ENCODE results near the gene DDX42.
"Not testable (repeated sequence)": the region's sequence is repeated elsewhere in the genome, so short reads cannot be mapped to it uniquely, and the experiment has no call there.

Gene DDX42

DNA sequence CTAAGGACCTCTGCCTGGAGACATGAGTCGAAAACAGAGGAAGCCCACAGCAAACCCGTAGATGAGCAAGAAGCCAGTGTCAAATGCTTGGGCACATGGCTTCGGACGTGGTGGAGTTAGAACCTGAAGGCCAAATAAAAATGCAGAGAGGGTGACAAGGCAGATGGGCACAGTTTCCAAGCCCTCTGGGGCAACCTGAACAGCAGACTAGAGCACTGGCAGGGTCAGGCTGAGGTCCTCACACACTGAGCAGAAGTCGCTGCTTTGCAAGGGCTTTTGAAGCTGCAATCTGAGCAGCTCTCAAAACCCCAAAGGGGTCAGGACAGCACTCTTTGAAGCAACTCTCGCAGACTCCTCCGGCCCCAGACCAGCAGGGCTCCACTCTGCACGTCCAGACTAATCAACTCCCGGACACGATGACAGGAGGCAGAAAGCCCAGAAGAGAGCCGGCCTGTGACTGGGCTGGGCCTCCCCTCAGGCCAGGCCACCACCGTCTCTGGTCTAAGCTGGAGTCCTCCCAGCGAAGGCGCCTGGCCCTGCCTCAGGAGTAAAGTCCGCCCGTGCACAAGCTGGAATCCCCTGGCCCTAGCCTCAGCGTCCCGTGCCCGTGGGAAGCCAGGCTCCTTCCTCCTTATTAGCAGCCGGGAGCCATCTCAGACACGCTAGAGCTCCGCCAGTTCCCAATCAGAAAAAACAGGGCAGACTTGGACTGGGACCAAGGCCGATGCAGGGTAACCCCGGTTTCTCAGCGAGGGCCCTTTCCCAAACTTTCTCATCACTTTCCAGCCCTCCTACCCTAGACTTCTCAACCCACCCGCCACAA, 67.6 kb downstream of the DDX42 start:
- peak; percentile 49 to 81 (median 76) for DNase-seq

DNA sequence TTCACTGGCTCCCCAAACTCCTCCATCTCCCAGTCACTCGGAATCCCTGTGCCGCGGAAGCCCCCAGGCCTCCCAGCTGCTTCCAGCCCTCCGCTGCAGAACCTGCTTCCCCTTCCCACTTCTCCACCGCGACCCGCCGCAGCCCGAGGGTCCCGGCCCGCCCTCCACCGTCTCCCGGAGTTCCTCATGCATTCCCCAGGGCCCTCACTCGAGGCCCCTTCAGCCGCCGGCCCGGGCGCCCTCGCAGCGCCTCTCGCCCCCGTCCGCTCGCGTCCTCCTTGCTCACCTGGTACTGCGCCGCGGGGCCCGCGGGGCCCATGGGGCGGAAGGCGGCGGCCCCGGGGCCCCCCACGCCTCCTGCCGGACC, 68.2 kb downstream of the DDX42 start:
- peak in 3 of 4 experiments; percentile 15 to 56 (median 45) for DNase-seq

DNA sequence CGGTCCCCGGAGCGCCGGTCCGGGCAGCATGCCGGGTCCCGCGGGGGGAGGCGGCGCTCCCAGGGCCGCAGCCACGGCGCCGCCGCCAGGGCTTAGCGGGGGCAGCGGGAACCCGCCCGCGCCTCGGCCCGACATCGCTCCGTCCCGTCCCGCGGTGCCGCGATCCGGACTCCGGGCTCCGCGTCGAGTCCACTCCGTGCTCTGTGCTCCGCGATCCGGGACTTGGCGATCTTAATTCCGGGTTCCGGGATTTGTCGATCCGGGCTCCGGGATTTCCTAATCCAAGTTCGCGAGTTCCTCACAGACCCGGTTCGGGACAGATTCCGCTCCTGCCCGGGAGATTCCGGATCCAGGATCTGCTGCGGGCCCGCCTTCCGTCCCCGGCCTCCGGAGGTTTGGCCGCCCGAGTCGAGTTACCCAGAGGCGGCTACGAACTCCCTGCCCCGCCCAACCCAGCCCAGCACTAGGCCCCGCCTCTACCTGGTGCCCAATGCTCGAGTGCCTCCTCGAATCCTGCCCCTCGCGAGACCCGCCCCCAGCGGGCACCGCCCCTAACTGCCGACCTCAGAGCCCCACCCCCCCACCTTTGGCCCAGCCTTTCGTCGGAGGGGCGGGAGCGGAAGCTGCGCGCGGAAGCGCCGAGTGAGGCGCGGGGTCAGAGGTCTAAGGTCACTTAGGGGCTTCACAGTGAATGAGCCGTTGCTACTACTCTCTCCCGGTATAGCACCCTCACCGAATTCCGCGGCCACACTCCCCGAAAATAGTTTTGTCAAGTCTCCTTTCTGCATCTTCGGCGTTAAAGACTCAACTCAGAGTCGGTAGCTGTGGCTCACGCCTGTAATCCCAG, 68.8 kb downstream of the DDX42 start, which contains the start of gene SMARCD2:
TSS of gene SMARCD2 (minus strand) at position 146 of the 847 bp plus-strand sequence. CDS start at position 135, 11 bp downstream.
- peak; percentile 98 to 100 (median 99) for DNase-seq

DNA sequence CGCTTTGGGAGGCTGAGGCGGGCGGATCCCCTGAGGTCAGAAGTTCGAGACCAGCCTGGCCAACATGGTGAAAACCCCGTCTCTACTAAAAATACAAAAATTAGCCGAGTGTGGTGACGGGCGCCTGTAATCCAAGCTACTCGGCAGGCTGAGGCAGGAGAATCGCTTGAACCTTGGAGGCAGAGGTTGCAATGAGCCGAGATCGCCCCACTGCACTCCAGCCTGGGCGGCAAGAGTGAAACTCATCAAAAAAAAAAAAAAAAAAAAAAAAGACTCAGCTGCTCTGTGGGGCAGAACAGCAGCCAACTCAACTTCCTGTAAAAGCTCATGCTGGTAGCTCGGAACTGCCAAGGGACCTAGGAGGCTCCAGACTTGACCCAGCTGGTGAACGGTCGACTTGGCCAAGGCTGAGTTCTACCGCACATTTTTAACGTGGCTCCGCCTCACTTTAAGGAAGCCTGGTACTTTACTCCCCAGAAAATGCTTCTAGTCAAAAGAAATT, 69.5 kb downstream of the DDX42 start:
- DNase-seq = peak; percentile 74 to 88 (median 84)

DNA sequence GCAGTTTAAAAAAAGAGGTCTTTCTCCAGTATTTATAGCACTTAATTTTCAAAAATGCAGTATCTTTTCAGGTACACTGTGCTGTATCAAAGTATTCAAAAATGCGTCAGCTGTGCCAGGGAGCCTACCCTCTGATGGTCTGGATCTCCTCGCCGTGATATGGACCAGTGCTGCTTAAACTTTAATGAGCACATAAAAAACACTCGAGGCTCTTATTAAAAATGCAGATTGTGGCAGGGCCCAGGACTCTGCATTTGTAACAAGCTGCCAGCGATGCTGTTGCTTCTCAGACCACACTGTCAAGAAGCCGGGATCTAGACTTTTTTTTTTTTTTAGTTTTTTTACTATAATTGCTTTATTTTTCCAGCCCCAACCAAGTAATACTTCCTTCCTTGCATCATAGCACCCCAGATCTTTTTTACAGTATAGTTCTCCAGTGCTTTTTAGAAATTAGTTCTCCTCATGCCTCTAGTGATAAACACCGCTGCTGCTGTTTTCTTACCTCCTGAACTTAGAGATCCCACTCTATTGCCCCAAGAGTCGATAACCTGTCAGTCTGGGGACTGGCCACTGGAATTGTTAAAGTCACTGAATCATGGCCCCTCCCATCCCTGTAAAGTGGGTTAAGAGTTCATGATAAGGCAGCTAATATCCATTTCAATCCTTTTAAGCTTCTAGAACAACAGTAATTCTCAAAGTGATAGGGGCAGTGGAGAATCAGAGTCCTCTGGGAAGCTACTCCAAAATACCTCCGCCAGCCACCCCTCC, 70.1 kb downstream of the DDX42 start:
- DNase-seq = no peak

DNA sequence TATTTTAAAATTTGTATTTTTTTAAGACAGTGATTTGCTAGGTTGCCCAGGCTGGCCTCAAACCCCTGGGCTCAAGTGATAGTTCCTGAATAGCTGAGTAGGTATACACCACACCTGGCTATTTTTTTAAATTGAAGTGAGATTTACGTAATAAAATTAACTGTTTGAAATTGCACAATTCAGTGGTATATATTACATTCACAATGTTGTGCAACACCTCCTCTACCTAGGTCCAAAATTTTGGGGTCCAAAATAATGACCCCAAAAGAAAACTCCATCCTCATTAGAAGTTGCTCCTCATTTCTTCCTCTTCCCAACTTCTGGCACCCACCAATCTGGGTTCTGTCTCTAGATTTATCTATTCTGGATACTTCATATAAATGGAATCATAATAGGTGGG, 71.5 kb downstream of the DDX42 start:
- DNase-seq = no peak

DNA sequence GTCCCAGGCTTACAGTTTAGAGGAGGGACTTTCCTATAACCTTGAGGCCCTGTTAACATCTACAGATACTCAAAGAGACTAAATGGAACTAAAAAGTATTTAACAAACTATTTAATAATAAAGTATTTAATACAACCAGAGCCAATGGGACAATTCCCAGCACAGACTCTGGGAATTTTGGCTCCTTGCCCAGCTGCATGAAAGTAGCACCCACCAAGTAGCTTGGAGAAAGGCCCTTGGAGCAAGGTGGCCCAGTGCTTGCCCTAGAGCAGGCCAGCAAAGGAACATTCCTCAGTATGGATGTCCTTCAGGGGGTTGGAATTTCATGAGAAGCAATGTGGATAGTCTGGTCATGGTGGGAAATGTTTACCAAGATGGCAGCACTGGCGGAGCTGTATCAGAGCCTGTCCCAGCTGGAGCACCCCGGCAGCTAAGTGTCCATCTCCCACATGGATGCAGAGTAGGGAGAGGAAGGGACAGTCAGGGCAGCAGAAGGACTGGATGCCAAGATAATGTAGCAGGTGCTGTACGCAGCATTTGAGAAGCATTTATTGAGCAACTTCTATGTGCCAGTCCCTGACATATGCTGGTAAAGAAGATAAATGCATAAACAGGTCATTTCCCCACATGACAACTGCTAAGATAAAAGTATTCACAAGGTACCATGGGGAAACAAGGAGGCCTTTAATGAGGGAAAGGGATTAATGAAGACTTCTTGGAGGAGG, 73.7 kb downstream of the DDX42 start:
- DNase-seq = no peak

DNA sequence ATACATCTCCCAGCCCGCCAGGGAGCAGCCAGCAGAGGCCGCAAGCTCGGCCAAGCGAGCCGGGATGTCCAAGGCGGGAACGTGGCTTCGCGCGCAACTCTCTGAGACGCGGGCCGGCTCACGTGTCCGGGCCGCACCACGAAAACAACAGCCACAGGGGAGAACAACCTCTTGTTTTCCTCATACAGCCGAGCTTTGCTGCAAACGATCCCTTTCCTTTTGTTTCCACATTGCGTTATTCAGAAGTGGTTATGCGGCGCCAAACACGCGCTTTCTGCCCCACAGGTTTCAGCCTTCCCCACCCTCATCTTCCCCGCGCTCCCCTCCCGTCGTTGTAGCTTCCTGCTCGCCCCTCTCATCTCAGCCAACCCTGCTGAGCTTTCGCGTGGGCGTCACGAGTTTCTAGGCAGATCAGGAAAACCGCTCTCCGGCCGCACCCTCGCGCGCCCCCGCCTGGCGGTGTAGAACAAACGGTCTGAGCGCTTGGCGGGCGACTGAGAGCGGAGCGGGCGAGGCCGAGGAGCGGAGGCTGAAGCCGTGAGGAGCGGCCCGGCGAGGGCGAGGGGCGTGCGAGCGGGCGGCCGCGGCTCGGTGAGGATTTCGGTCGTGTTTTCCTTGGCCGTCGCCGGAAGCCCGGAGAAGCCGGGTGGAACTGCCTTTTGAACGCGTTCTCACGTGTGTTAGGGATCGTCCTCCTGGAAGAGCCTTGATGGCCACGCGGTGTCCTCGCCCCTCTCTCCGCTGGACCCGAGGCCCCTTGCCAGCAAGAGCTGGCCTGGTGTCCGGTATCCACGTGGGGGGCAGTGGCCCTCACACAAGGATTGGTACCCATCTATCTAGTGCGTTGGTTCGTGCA, 75.1 kb downstream of the DDX42 start:
- DNase-seq = peak; percentile 98 to 99 (median 98)

DNA sequence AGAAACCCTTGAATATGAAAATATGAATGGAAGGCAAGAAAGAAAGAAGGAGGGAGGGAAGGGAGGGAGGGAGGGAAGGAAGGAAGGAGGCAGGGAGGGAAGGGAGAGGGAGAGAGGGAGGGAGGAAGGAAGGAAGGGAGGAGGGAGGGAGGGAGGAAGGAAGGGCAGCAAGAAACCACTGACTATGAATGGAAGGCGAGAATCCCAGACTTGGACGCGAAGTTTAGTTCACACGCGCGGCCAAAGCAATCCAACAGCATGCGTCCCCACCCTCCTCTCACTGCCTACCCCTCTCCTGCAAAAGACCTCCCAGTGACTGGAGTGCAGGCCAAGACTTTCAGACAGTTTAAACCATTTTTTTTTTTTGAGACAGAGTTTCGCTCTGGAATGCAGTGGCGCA, 76.4 kb downstream of the DDX42 start:
- no peak for DNase-seq

DNA sequence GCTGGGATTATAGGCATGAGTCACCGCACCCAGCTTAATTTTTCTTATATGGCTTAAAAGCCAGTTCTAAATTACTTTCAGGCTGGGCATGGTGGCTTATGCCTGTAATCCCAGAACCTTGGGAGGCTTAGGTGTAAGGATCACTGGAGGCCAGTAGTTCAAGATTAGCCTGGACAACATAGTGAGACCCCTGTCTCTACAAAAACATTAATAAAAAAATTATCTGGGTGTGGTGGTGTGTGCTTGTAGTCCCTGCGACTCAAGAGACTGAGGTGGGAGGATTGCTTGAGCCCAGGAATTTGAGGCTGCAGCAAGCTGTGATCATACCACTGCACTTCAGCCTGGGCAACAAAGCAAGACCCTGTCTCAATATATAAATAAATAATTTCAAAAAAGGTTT, 79.3 kb downstream of the DDX42 start:
- no peak for DNase-seq

DNA sequence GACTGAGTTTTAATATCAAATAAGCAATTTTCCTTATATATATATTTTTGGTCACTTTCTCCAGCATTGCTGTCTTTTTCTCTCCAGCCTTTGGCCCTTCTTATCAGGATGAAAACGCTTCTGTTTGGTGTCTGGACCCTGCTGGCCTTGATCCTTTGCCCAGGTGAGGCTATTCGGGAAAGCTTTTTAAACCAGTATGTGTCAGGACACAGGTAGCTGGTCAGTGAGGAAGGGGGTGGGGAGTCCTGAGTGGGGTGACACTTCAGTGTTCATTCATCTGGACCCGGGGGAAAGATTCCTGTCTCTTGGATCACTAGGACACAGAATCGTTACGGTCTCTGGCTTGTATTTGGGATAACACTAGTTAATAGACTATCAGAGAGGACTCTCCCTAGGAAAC, 80.7 kb downstream of the DDX42 start:
- DNase-seq = no peak

DNA sequence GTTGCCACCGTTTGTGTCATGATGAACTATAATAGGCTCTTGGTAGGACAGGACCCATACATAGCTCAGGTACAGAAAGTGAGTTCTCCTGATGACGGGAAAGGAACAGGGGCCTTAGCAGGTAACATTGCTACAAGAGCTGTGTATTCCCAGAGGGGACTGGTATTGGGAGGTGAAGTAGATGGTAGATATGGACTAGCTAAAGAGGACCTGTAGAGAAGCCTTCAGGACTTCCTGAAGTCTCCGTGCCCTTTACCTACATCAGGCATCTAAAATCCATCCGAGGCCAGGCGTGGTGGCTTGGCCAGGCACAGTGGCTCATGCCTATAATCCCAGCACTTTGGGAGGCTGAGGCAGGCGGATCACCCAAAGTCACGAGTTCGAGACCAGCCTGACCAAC, 81.2 kb downstream of the DDX42 start:
- DNase-seq = no peak

DNA sequence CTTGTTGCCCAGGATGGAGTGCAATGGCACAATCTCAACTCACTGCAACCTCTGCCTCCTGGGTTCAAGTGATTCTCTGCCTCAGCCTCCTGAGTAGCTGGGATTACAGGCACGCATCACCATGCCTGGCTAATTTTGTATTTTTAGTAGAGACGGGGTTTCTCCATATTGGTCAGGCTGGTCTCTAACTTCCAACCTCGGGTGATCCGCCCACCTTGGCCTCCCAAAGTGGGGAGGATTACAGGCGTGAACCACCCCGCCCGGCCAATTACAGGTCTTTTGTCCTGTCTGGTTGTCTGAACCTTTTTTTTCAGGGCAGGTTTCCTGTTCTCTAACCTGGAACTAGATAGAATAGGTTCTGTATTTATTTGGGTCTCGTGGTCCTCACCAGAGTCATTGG, 82.5 kb downstream of the DDX42 start:
- not testable (repeated sequence) for DNase-seq

DNA sequence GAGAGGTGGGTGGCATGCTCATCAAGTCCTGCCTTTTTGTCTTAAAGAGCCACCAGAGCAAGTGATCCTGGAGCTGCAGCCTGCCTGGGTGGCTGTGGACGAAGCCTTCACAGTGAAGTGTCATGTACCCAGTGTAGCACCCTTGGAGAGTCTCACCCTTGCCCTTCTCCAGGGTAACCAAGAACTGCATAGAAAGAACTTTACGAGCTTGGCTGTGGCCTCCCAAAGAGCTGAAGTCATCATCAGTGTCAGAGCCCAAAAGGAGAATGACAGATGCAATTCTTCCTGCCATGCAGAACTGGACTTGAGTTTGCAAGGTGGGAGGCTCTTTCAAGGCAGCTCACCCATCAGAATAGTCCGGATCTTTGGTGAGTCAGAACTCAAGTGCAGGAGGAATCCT, 85.3 kb downstream of the DDX42 start:
- no peak for DNase-seq

DNA sequence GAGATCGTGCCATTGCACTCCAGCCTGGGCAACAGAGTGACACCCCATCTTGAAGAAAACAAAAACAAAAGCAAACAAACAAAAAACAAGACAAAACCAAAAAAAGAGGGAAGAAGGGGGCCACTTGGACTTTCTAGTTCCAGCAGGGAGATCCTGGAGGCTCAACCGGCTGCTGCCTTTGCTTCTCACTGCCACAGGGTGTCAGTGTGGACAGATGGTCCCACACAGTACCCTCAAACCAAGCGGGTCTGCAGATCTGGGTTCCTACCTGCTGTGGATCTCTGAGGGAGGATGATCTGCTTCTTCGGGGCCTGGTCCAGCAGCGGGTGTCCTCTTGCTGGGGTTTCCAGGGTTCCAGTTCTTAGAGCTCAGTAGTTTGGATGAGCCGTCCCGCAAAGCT, 92.7 kb downstream of the DDX42 start:
- DNase-seq = peak in 1 of 4 experiments; percentile 25

All from suppressor macrophage (primary cell).